Endothelial cell of umbilical vein (primary cell): ENCODE measurements around the gene DBP. TPM values are rescaled to one million over a fixed set of nuclear protein-coding genes. Genes with fewer than 3 reads are reported as not detected.
A peak's percentile ranks its signal among the peaks of the same experiment; 100 is the strongest.

ENCODE experiments used
- BruUV-seq: library from RNA; stranded (reverse); fragments of 400-500 nt; replicated peaks from 2 replicates; lab custom pipeline; 2021; lab: Mats Ljungman, UMichigan
- CTCF ChIA-PET: fragments of 300-600, 350-600 bp; sonication (Branson Sonifier 250); formaldehyde crosslinking; loops from one replicate; lab custom pipeline; 2021; ENCODE audit warnings: antibody characterized with exemption, inconsistent platforms; lab: Charles Lee
- POLR2A ChIA-PET: fragments of 300-600, 350-600 bp; sonication (Branson Sonifier 250); formaldehyde crosslinking; loops from one replicate; lab custom pipeline; 2021; ENCODE audit warnings: antibody characterized with exemption, inconsistent platforms; lab: Charles Lee
- DNase-seq: peaks from one replicate; pipeline ENCODE4 v3.0.0-alpha.2; 2011; ENCODE audit warnings: low read depth, low spot score
- FAIRE-seq: peaks from 2 replicates; lab custom pipeline; 2011; peaks lifted over from hg19 to GRCh38; lab: Jason Lieb, UNC
- H2AFZ ChIP-seq: 2 replicates; pipeline ENCODE4 v1.6.0; 2012; ENCODE audit warnings: low read depth, low read length, control low read depth, inconsistent platforms
- H3K27ac ChIP-seq: 2 replicates; pipeline ENCODE4 v1.5.1; 2011; ENCODE audit warnings: low read depth, mild to moderate bottlenecking, control low read depth, low read length, moderate library complexity; ENCODE audit not compliant: insufficient read depth
- H3K27me3 ChIP-seq, 2 experiments: 2 replicates each; pipeline versions ENCODE4 v1.6.0 to v1.6.1; 2011; ENCODE audit warnings: low read length in 2 of 2, mixed read lengths in 1 of 2; ENCODE audit not compliant: control insufficient read depth in 2 of 2, insufficient read depth in 2 of 2
- H3K36me3 ChIP-seq, 2 experiments: 2 replicates in 1 of 2; 3 replicates in 1 of 2; pipeline ENCODE4 v1.5.1; 2011; ENCODE audit warnings: low read length in 2 of 2, mild to moderate bottlenecking in 1 of 2, moderate library complexity in 1 of 2; ENCODE audit not compliant: control insufficient read depth in 2 of 2, insufficient read depth in 2 of 2; ENCODE audit errors: extremely low read depth in 1 of 2
- H3K4me1 ChIP-seq: 3 replicates; pipeline ENCODE4 v1.5.1; 2011; ENCODE audit warnings: mild to moderate bottlenecking, low read length; ENCODE audit not compliant: control insufficient read depth, insufficient read depth; ENCODE audit errors: extremely low read depth
- H3K4me2 ChIP-seq: 2 replicates; pipeline ENCODE4 v1.6.1; 2011; ENCODE audit warnings: low read length, control low read depth, mixed read lengths; ENCODE audit not compliant: insufficient read depth
- H3K4me3 ChIP-seq, 3 experiments: fragments of 200-600 bp in 1 of 3; sonication (generic), shearing (Covaris generic) in 1 of 3; replicated peaks in 1 of 3; 2 replicates each; pipeline ENCODE4 v1.5.1; 2011 to 2016; ENCODE audit warnings: control low read depth in 3 of 3, low read length in 3 of 3, mild to moderate bottlenecking in 2 of 3, inconsistent platforms in 1 of 3, low read depth in 1 of 3, moderate library complexity in 1 of 3; ENCODE audit not compliant: insufficient read depth in 1 of 3
- H3K79me2 ChIP-seq: 2 replicates; pipeline ENCODE4 v1.6.0; 2012; ENCODE audit warnings: low read length, inconsistent platforms; ENCODE audit not compliant: control insufficient read depth, insufficient read depth
- H3K9ac ChIP-seq: replicated peaks from 2 replicates; pipeline ENCODE3; 2011; ENCODE audit warnings: low read length, control low read depth; ENCODE audit not compliant: insufficient read depth; ENCODE audit errors: extremely low read depth
- H3K9me1 ChIP-seq: replicated peaks from 3 replicates; pipeline ENCODE4 v1.6.0; 2011; ENCODE audit warnings: mild to moderate bottlenecking, low read length; ENCODE audit not compliant: control insufficient read depth, insufficient read depth; ENCODE audit errors: extremely low read depth
- H3K9me3 ChIP-seq: replicated peaks from 2 replicates; pipeline ENCODE4 v1.5.1; 2012; ENCODE audit warnings: low read length, inconsistent platforms; ENCODE audit not compliant: control insufficient read depth, insufficient read depth
- H4K20me1 ChIP-seq: replicated peaks from 2 replicates; pipeline ENCODE3; 2011; ENCODE audit warnings: mild to moderate bottlenecking, low read length; ENCODE audit not compliant: control insufficient read depth, insufficient read depth; ENCODE audit errors: extremely low read depth
- CTCF ChIP-seq, 2 donors: IDR thresholded peaks; 1 replicate in 1 of 2; 2 replicates in 1 of 2; pipeline ENCODE4 v1.5.1; 2011; ENCODE audit warnings: low read length in 2 of 2, mild to moderate bottlenecking in 2 of 2, moderate library complexity in 2 of 2, control low read depth in 1 of 2, inconsistent platforms in 1 of 2, low read depth in 1 of 2; ENCODE audit not compliant: insufficient read depth in 1 of 2; ENCODE audit errors: extremely low read depth in 1 of 2
- FOS ChIP-seq: IDR thresholded peaks from 2 replicates; pipeline ENCODE4 v1.6.1; 2011; ENCODE audit warnings: mild to moderate bottlenecking, low read length, moderate library complexity, borderline replicate concordance; ENCODE audit not compliant: insufficient read depth
- GATA2 ChIP-seq: IDR thresholded peaks from 2 replicates; pipeline ENCODE4 v1.7.0; 2011; ENCODE audit warnings: low read depth, mild to moderate bottlenecking, moderate library complexity, mixed read lengths, low read length; ENCODE audit not compliant: insufficient read length, insufficient read depth
- JUN ChIP-seq: IDR thresholded peaks from 2 replicates; pipeline ENCODE4 v1.6.1; 2011; ENCODE audit warnings: borderline replicate concordance, low read depth; ENCODE audit not compliant: insufficient read length, insufficient read depth
- MYC ChIP-seq: IDR thresholded peaks from one replicate; pipeline ENCODE4 v1.6.1; 2011; ENCODE audit warnings: mild to moderate bottlenecking, low read depth, low read length
- POLR2AphosphoS5 ChIP-seq: IDR thresholded peaks from 2 replicates; pipeline ENCODE4 v1.6.1; 2012; ENCODE audit warnings: low read depth, mild to moderate bottlenecking, control low read depth, low read length, moderate library complexity; ENCODE audit not compliant: insufficient read depth
- dilution Hi-C: fragments of 300-500 bp; cut with MboI; formaldehyde crosslinking; loops from one replicate; pipeline ENCODE4 v1.15.0; 2019; ENCODE audit warnings: low sequenced_read_pairs; ENCODE audit not compliant: extremely low pct_ligation_motif_present
- intact Hi-C: fragments of 100-400 bp; cut with micrococcal nuclease; formaldehyde crosslinking; loops from one replicate; pipeline ENCODE4 v1.10.0; 2022
- polyA plus RNA-seq, 4 experiments: library from polyadenylated mRNA; depleted of rRNA in 3 of 4; stranded (reverse) in 3 of 4; unstranded in 1 of 4; fragments of >200 nt; gene quantifications; 2 replicates each; pipeline versions ENCODE4 v1.2.1 to v1.2.3, GENCODE V29; 2011 to 2012; ENCODE audit warnings: missing spikeins in 1 of 4
- total RNA-seq: library from RNA; stranded (reverse); gene quantifications from 2 replicates; pipeline ENCODE4 v1.2.3, GENCODE V29; 2021

Gene DBP
- total and polyA plus RNA-seq, 2 donors (not counting 3 experiments of a cell fraction or from before 2014, with no cell fraction given) = 1.5 to 1.8 TPM

- dilution Hi-C loops (no loop called here), intact Hi-C loops (no loop called here)
- TSS peak; percentile 69 for BruUV-seq
- ChIA-PET CTCF (interaction anchor here (0.7 to 2.0 kb wide), 4 partner anchors 10 to 224 kb away, joined by 4 to 12 read pairs (median 5); partner anchors contain the start of gene CA11), POLR2A (interaction anchor here (0.8 to 1.6 kb wide), 5 partner anchors 10 to 45 kb away, joined by 3 to 15 read pairs (median 4); no protein-coding TSS in a partner anchor)
- FAIRE-seq = peak; percentile 66
- peak overlapping the region; percentile 85 to 99 (median 96) for H3K4me3 ChIP-seq
- H3K9ac ChIP-seq = peak overlapping the region; percentile 99
- no peaks in the 10 kb centered on the region for H4K20me1 ChIP-seq
- H3K9me1 ChIP-seq = no peaks in the 10 kb centered on the region
- H3K27me3 ChIP-seq = no peaks in the 10 kb centered on the region
- no peak for TF ChIP-seq GATA2
- TF ChIP-seq MYC = no peak
- TF ChIP-seq CTCF (IDR thresholded peaks at IDR 0.05; ENCODE audit: extremely low read depth in 1 of 2, insufficient read depth in 1 of 2, low read depth in 1 of 2, low read length in 2 of 2) = no peak
- no peak for TF ChIP-seq POLR2AphosphoS5
- no peak for TF ChIP-seq JUN
- no peak for TF ChIP-seq FOS
- DNase-seq = no peak
- peaks cover 19 to 24% of the 10 kb centered on the region in 2 experiments for H3K36me3 ChIP-seq
- peak overlapping the region; percentile 99 for H3K4me2 ChIP-seq
- peaks cover 38% of the 10 kb centered on the region for H3K79me2 ChIP-seq
- no peak overlapping the region for H2AFZ ChIP-seq
- no peaks in the 10 kb centered on the region for H3K9me3 ChIP-seq
- peaks cover 26% of the 10 kb centered on the region for H3K4me1 ChIP-seq
- H3K27ac ChIP-seq = peak overlapping the region; percentile 86
Measured at GRCh38 chr19:48618278-48618915, 18.8 kb downstream of the DBP start.
